ELF-1 (cell line): ENCODE results near the gene GAREM1.

ENCODE experiments used
- DNase-seq: peaks from one replicate; pipeline ENCODE4 v3.0.0-alpha.2; 2016; ENCODE audit warnings: low read depth, low spot score

GAREM1 gene

DNA sequence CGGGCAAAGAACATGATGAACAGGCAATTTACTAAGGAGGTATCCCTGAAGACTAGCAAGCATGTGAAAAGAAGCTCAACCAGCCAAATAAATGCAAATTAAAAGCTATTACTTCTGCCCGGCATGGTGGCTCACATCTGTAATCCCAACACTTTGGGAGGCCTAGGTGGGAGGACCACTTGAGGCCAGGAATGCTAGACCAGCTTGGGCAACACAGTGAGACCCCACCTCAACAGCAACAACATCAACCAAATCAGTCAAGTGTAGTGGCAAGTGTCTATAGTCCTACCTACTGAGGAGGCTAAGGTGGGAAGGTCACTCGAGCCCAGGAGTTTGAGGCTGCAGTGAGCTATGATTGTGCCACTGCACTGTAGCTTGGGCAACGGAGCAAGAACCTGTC lies 141.7 kb downstream of the GAREM1 start:
- DNase-seq: no peak

DNA sequence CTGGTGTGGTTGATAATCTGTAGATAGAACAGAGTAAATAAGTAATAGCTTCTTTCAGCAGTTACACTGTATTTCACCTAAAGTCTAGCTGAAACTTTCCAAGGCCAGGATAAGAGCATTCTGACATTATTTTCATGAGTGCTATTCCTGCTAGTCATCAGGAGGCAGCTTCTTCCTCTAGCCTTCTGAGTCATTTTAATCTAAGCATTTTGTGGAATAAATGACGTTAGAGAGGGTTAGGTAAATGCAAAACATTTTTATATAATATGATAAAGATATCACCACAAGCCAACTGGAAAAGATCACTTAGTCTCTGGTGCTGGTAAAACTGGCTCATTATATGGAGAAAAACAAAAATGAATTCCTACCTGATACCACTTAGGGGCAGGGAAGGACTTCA lies 142.3 kb downstream of the GAREM1 start:
- no peak for DNase-seq

DNA sequence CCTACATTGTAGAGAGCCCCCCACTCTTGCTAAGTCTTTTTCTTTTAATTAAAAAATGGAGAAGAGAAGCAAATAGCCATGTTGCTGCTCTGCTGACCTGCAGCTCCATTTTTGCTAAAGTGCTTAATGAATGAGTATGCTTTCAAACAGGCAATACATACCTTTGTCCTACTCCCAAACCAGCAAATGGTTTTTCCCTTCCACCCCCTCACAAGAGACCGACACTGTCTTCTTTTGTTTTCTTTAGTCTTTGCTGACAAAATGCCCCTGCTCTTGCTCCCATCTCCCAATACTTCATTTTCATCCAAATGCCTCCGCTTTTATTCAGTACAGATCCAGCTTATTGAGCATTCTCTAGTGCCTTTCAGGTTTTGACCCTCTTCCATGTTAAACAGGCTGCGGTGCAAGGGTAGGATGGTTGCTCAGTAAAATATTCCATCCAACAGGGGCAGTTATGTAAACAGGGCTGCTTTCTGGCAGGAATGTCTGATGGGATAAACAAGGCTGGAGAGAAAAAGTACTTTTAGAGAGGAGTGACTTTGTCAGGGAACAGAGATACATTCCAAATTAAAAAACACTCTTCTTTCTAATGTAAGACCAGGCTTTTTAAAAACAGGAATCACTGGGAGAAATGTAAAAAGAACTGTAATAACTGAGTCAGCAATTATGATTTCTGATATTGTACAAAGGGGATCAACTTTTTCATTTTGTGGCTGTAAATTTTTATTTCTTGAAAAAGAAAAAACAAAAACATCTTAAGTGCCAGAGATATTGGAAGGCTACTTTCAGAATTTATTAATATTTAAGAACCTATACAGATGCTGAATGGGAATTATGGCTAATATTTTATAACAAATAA lies 144.0 kb downstream of the GAREM1 start:
- no peak for DNase-seq

- no peak for DNase-seq
Measured at GRCh38 chr18:32324181-32324580, 146.5 kb downstream of the GAREM1 start.

DNA sequence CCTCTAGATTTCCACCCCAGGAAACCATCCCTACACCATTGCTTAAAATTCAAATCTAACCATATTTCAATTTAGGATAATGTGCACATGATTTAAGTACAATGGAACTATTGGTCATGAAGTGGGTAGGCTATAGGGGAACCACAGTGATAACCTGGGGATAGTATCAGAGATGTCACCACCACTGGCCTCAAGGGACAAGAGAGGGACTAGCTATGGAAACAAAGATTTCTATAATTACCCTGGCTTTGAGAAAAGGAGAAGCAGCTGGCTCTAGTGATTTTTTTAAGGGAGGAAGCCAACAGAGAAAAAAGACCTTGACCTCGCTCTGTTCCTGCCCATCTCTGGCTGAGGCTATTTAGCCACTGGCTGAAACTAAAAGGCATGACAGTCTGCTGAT lies 148.9 kb downstream of the GAREM1 start:
- DNase-seq: no peak

DNA sequence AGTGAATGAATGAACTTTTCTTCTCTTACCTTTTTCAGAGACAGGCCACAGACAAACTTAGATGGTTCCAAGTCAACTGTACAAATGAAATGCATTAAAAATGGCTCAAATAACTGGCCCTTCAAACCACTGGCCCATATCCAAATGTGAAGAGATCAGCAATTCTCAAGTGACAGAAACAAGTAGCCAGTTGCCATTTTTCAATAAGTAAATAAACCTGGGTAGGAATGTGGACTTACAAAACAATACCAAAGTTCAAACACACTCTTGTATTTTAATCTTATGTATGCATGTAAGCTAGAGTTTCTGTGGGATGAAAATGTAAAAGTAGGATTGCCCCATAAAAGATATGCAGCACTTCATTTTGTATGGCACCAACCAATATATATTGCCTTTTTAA lies 151.6 kb downstream of the GAREM1 start:
- no peak for DNase-seq

DNA sequence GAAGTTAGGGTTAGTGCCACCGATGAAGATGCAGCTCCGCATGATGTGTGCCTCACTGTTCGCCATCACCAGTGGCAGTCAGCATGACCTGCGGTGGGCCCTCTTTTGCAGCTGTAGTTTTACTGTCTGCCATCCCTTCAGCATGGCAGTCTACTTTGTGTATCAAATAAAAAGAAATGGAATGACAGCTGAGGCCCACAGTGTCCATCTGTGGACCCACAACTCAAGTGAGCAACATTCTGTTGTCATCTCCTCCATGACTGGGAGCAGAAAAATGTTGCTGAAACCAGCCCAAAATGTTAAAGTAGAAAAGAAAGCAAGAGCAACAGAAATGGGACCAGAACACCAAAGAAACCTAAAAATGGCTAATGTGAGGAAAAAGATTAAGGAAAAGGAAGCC lies 152.1 kb downstream of the GAREM1 start:
- no peak for DNase-seq

GRCh38 chr18:32317651-32318050 lies 153.0 kb downstream of the GAREM1 start:
- no peak for DNase-seq

DNA sequence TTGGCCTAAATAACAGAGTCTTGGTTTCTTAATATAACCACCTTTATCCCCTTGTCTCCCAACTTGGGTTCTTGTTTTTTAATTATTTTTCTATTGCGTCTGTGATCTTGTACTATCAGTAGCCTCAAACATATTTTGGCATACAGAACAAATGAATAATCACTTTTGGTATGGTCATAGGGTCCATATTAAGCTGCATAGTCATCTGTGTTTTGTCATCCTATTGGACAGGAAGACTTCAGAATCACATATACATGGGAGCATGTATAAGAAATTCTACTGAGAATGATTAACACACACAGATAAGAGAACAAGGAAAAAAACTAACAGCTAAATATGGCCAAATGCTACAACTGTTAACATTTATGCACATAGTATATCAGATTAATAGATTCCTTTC lies 154.8 kb downstream of the GAREM1 start:
- no peak for DNase-seq

GRCh38 chr18:32310774-32311173 lies 159.9 kb downstream of the GAREM1 start:
- no peak for DNase-seq

DNA sequence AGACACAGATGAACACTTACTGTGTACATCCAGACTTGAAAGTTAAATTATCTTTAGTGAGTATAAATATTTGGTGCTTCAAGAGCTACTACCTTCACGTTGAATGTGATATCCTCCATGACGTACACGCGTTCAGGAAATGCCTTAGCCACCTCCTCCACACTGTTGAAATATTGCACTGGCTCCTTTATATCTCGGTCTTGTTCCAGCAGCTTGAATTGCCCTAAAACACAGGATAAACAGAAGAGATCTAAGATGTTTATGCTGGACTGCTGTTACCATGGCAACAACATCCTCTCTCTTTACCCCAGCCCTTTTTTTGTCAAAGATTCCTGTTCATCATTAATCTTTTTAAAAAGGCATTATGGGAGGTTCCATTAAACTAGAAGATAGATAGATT lies 160.6 kb downstream of the GAREM1 start:
- no peak for DNase-seq

GRCh38 chr18:32308493-32309120 lies 162.1 kb downstream of the GAREM1 start:
- peak; percentile 11 for DNase-seq

- DNase-seq: no peak
Measured at GRCh38 chr18:32303400-32303799, 167.3 kb downstream of the GAREM1 start.

DNA sequence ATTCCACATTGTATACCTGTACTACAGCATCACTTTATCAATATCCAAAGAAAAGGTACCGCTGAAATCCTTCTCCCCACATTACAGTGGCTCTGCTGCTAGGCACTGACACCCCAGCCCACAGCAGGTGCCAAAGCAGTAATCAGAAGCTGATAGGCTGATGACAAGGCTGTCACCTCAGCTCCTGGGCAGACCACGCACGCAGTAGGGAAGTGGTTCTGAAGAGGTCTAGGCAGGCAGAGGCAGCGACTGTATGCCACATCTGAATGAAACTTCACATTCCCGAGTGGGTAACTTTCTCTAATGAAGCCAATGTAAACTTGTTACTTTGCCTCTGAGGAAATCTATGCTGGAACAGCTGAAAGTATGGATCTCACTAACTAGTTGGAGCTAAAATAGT lies 167.9 kb downstream of the GAREM1 start:
- DNase-seq: no peak

DNA sequence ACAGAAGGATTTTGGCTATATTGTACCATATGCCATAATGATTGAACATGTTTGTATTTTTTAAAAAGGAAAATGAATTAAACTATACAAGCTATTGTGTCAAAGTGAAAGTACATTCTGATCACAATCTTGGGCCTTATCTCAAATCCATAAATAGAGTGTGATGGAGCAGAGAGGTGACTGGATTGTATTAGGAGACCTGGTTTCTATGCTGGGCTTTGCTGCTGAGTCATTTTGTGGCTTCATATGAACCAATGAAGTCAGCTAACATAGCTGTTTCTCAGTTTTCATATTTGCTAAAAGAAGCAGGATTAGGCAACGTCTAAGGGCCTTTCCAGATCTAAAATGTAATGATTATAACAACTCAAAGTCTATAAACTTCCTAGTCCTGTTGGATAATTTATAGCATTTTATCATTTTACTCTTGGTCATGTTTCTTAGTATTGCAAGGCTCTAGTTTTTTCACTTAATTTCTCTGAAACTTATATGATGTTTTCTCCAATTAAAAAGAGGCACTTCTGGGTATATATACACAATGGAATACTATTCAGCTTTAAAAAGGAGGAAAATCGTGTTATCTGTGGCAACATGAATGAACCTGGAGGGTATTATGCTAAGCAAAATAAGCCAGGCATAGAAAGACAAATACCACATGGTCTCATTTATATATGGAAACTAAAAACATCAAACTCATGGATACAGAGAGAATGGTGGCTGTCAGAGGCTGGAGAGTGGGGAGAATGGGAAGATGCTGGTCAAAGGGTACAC lies 168.5 kb downstream of the GAREM1 start:
- no peak for DNase-seq

DNA sequence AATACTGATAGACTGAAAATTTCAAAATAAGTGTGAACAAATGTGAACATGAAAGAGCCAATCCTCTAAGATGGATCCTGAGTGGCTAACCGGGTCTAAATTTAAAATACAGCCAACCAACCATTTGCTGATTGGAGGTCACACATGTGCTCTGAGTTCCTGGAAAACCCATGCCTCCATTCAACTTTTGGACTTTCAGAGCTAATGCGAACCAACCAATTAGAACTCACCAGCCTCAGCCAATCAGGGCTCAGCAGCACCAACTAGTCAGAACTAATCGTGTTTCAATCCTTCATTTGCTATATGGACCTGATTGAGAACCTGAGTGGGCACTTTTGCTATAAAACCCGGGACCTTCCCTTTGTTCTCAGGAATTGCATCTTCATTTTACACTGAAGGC lies 169.3 kb downstream of the GAREM1 start:
- DNase-seq: no peak

DNA sequence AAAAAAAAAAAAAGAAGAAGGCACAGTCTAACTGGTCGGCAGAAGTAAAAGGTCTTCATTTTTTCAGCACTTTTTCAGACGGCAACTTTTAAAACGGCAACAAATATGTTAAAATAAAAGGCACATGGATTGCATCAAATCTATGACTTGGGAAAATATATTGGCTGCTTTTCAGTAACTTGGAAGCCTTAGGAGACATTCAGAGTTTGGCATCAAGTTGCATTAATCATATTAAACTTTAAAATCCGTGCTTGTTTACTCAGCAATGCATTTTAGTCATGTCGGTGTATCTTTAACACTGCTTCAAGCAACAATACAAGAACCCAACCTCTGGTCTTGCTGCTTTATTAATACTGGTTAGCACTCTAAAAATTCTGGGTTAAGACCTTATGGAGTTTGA lies 169.8 kb downstream of the GAREM1 start:
- no peak for DNase-seq

DNA sequence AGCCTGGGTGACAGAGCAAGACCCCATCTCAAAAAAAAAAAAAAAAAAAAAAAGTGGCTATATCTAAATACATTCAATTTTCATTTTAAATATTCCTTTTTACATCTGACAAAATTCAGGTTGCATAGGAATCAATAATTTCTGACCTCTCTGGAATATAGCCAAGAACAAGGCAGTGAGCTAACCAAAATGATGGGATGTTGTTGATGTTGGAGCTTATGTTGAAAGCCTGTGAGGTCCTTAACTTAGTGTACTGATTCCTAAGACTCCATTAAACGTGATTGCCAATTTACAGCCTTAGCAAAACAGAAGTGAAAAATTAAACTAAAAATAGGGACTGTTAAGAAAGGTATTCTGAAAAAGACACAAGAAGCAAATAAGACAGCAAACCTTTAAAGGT lies 171.2 kb downstream of the GAREM1 start:
- no peak for DNase-seq

GRCh38 chr18:32298171-32298667 lies 172.5 kb downstream of the GAREM1 start:
- no peak for DNase-seq

DNA sequence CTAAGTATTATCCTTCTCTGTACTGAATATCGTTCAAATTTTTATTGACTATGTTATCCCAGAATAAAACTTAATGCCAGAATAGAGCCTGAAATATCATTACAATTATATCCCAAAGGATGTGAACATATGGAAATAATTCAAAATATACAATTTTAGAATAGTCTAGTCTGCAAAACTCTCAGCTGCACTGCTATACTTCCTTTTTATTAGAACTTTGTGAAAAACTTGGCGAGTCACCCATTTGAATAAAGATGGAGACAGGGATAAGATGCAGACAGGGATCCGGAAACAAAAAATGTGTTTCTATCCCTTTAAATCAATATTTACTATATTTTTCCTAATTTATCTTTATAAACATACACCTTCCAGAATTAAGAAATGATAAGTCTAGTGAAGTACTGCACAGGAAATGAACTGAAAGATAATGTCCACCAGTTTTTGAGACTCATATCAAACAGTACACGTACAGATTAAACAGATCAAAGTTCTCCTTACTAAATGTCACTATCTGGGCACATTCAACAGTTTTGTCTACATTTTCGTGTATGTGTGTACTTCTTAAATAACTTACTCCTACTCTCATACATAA lies 173.0 kb downstream of the GAREM1 start:
- DNase-seq: no peak

DNA sequence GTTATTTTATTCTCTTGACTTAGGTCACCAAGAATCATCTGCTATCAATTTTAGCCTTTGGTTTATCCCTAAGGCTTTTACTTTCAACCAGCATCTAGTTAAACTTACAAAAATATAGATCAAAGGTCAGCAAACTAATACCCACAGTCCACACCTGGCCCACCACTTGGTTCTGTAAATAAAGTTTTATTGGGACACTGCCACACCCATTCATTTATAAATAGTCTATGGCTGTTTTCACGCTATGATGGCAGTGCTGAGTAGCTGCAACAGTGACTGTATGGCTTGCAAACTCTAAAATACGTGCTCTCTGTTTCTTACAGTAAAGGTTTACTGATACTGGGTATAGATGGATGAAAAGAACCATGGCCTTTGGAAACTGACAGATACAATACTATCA lies 173.8 kb downstream of the GAREM1 start:
- no peak for DNase-seq

GRCh38 chr18:32295604-32296003 lies 175.1 kb downstream of the GAREM1 start:
- DNase-seq: no peak
